HK-2 (cell line): ENCODE measurements around the gene DAB2IP.
"Not testable (repeated sequence)": the region's sequence is repeated elsewhere in the genome, so short reads cannot be mapped to it uniquely, and the experiment has no call there.

ENCODE experiments used
- DNase-seq: peaks from one replicate; pipeline ENCODE4 v3.0.0-alpha.2; 2018; ENCODE audit not compliant: unreplicated experiment

DAB2IP gene

DNA sequence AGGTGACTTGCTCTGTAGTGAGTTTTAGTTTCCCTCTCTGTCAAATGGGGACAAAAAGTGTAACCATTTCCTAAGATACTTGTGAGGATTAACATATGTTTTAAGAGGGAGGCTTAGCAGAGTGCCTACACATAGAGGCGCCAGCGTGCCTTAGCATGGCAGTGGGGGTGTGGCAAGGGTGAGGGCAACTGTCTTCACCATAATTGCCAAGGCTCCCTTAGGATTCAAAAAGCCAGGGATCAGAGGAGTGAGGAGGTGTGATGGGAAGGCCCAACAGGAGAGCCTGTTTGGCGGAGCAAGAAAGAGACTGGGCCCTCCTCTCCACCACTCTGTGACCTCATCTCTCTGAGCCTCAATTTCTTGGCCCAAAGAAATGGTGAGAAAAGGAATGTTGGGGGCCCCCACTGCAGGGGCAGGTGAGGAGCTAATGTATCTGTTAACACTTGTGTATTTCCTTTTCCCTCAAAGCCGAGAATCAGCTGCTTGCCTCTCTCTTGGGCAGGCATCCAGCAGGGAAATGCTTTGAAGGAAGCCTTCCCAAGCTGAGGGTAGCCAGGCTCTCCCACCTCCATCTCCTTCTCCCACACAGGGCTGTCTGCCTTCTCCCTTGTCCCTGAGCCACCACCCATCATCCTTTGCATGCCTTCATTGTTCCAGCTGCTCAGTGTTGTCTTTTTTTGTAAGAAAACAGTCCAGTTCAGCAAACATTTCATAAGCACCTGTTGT lies 76.0 kb downstream of the DAB2IP start:
- DNase-seq, result no peak

DNA sequence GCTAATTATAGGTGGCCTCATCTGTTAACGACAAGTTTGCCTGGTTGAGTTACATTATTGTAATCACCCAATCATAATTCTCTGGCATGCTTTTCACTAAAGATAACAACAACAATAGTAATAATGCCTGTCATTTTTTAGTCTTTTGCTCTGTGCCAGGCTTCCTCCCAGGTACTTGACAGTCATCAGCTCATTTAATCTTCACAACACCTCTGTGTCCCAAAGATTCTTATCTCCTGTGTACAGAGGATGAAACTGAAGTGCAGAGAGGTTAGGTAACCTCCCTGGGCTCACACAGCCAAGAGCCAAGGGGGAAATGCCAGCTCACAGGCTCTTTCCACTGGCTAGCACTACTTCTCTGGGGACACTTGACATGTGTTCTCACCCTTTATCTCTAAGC lies 77.5 kb downstream of the DAB2IP start:
- DNase-seq, result no peak

DNA sequence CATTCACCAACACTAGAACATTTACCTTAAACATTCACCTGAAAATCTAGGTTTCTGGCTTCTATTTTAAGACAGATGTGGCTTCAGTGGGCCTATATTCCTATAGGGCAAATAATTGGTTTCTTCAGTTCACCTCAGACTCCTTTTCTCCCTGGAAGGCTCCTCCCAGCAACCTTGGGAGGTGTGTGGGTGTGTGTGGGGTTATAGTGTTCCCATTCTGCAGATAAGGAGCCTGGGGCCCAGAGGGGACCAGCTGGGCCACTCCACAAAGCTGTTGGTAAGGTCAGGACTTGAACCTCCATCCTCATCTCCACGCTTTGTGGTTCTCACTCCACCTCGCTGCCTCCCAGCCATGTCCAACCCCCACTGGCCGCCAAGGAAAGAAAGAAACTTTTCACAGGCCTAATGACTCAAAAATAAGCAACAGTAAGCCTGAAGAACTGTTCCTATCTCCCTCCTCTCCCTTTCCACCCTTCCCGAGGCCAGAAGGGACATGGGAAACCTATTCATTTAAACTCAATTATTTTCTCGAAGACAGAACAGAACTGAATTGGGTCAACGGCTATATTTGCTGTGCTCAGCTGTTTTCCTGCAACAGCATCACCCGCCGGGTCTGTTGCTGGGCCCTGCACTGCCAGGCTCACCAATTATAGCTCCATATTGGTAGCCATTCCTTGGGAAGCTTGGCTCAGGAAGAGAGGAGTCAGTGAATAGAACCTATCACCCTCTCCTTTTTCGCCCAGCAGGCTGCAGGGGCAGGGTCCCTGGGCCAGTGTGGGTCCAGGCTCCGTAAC lies 78.5 kb downstream of the DAB2IP start:
- DNase-seq, result no peak

DNA sequence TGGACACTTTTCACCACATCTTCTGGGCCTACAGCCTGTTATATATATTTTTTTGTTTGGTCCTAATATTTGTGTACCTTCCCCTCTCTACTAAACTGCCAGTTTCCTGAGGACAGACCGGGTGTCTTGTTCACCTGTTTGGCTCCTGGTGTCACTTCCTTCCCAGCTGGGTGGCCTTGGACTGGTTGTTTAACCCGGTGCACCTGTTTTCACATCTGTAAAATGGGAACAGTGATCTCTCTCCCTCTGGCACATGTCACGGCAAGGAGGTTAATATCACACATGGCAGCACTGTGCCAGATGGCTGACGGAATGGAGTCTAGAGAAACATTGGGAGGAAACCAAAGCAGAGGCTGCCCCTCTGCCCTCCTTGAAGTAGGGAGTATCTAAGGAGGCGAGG lies 79.7 kb downstream of the DAB2IP start:
- no peak for DNase-seq

DNA sequence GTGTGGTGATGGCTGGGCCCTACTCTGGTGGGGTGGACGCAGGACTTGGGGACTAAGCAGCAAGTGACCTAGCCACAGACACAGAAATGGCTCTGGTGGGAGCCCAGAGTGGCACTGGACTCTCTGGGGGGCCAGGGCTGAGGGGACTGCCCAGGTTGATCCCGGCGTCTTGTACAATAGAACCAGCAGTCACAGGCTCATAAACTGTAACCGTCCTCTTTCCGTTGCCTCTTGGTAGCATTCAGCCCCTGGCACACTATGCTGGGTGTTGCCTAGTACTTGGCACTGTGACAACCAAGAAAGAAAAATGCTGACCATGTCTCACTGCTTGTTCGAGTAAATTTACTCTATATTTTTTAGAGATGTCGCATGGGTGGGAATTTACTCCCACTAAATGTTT lies 80.5 kb downstream of the DAB2IP start:
- no peak for DNase-seq

DNA sequence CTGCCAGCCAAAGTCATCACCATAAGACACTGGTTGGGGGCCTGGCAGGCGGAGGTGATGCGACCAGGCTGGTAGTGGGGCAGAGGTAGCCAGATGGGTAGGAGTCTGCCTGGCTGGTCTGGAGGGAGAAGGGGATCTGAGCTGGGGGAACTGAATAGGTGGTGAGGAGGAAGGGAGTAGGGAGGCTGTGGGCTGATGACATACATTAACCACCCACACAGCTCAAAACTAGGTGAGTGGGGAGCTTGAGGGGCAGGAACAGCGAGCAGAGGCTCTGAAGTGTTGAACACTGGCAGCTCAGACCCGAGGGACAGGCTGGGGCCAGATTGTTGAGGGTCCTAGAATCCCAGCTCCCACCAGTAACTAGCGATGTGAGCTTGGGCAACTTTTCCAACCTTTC lies 81.0 kb downstream of the DAB2IP start:
- no peak for DNase-seq

DNA sequence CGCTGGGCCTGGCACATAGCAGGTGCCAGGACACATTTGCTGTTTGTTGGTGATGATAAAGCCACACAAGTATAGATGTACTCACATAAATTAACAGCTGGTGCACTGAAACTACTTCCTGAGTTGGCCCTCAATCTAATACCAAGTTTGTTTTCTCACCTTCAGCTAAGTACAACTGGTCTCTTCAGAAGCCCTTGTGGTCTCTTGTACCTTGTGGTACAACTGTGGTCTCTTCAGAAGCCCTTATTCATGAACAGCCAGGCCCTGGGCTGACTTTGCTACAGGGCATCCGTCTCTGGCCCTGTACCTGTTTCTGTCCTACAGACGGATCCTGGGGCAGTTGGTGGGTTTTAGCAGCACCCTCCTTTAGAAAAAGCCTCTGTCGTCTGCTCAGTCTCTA lies 81.5 kb downstream of the DAB2IP start:
- DNase-seq, result no peak

DNA sequence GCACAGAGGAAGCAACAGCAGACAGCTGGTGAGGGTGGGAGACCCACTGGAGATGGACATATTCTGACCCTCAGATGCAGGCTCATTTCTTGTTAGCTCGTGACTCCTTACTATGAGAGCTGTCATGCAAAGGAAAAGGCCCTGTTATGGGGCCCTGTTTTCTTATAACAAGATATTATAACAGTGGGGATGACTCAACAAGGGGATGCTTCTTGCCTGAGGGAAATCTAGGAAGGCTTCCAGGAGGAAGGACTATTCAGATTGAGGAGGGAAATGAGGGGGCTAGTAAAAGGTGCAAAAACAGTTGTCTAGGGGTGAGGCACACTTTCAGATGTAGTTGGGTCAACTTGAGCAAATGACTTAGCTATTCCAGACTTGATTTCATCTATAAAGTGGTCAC lies 83.0 kb downstream of the DAB2IP start:
- DNase-seq, result no peak

DNA sequence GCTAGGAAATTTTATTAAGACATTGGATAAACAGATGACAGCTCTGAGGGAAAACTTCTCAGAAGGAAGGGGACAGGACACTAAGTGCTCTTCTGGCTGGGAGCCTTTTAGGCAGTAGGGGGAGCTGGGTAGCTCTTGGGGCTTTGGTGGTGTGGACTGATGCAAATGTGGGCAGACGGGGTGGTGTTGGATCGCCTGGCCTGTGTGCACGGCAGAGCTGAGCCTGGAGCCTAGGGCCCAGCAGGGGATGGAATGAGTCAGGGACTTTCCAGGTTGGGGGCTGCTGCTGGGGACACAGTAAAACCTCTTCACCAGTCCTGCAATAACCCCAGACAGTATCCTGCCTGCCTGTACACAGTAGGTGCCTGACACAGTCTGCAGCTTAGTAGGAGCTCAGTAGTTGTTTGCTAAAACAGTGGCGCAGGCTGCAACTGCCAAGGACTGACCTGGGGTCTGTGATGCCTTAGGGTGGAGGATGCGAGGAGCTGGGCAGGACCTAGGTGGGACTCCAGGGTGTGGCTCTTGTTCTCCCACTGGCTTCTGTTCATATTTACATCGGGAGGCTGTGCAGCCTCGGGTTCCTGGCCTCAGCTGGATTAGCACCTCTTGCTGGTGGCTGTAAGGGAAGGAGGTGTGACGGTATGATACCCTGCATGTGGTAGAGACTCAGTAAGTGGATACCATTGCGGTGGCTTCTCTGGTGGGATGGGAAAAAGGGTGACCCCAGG lies 83.8 kb downstream of the DAB2IP start:
- DNase-seq, result peak; percentile 34

DNA sequence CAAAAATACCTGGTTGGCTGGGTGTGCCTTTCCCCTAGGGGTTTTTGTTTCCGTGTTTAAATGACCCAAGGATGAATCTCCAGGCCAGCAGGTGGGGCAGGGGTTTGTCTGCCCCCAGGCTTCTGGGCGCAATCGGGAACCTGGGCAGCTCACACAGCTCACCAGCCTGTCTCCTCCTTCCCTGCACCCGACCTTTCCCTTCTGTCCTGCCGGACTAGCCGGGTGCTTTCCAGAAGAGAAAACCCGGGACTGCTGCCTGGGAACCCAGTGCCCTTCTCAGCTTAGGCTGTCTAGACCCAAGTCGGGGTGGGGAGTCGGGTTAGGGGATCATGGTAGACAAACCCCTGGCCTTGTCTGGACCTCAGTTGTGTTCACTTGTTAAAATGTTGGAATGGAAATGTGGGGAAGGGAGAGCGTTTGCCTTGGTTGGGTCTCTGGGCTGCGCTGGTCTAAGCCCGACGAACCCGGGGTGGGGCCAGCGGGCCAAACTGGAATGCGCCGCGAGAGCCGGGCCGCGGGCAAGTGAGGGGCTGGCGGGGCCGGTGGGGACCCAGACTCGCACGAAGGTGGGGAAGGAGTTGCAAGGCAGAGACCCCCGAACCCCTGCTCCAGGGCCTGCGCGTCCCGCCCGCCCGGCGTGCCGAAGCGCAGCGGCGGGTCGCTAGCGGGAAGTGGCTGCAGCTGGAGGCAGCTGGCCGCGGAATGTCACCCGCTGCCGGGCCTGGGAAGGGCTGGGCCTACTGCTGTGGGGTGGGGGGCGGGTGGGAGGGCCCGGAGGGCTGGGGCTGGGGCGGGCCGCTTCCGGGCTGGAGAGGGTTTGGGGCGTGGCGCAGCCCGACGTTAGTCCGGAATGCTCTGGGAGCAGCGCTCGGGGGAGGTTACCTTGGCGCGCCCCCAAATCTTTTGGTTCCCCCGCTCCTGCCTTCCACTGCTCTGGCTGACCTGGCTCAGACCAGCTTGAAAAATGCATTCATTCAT lies 84.6 kb downstream of the DAB2IP start:
- no peak for DNase-seq

DNA sequence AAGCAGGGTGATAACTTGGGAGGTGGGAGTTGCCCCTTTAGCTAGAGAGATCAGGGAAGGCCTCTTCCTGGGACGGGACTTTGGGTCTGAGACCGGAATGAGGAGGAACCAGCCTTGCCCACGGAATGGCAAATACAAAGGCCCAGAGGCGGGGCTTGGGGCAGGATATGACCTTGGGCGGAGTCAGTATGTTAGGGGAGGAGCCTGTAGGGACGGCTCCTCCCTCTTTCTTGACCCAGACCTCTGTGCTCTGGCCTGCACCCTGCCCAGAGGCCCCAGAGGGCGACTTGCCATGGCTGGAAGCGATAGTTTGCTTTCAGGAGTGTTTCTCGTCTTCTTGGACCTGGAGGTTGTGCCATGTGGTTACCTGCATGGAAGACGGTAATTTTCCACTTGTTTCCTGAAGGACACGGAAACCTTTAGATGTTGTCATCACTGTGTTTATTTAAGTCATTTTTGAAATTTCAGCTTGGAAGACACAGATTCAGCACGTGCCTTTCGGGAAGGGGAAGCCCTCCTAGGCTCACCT lies 85.6 kb downstream of the DAB2IP start:
- no peak for DNase-seq

DNA sequence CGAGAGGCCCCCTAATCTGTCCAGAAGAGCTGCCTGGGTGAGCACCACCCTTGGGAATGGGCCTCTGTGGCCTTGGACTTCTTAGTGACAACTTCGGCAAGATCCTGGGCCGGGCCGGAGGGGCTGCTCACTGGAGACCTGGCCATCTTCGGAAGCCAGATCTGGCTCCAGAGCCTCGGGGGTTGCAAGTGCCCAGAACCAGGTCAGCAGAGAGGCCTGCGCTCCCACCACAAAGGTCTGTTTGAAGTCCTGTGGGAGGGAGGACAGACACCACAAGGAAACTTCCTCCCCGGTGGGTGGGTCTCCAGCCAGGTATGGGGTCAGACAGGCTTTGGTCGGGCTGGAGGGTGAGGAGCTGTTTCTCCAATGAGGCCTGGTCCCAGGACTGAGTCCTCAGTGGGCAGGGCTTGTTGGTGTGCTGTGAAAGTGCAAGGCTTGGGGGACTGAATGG lies 86.1 kb downstream of the DAB2IP start:
- DNase-seq, result no peak

DNA sequence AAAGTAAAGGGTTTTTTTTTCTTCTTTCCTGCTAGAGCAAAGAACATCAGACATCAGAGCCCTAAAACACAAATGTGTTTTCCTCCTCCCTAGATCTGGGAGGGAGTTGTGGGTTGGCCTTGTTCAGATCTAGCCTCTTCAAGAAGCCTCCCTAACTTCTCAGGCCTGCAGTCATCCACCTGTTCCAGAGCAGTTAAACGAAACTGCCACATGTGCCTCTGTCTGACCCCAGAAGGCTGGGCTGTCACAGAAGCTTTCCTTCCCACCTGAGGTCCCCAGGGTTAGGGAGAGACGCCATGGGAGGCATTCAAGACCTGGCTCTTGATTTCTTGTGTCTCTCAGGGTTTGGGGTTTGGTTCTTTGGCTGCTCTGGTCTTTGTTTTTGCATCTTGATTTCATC lies 87.0 kb downstream of the DAB2IP start:
- DNase-seq, result no peak

DNA sequence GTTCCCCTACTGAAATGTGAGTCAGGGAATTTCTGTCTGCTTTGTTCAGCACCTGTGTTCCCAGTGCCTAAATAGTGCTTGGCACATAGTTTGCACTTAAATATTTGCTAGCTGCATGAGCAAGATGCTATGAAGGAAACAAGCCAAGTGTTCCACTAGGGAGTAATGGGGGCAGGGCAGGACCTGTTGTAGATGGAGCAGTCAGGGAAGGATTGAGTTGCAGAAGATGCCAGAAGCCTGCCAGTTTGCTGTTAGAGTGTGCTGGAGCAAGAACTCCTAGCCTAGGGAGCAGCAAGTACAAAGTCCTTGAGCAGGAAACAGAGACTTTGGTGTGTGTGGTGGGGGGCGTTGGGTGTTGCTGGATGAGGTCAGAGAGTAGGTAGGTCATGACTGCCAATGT lies 87.5 kb downstream of the DAB2IP start:
- DNase-seq, result no peak

DNA sequence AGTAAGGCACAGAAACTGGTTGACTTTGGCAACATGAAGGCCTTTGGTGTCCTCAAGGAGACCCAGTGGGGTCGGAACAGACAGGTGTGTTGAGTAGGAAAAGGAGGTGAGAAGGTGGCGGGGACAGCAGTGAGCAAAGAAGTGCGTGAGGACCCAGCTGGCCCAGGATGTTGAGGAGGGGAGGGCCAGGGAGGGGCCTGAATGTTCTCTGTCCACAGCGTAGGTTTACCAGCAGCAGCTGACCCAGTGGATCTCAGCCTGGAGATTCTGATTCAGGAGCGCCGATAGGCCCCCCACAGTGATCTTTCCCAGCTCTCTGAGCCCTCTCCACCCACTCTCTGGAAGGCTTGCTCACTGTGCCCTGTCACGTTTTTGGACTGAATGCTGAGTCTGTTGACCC lies 88.5 kb downstream of the DAB2IP start:
- DNase-seq, result no peak

DNA sequence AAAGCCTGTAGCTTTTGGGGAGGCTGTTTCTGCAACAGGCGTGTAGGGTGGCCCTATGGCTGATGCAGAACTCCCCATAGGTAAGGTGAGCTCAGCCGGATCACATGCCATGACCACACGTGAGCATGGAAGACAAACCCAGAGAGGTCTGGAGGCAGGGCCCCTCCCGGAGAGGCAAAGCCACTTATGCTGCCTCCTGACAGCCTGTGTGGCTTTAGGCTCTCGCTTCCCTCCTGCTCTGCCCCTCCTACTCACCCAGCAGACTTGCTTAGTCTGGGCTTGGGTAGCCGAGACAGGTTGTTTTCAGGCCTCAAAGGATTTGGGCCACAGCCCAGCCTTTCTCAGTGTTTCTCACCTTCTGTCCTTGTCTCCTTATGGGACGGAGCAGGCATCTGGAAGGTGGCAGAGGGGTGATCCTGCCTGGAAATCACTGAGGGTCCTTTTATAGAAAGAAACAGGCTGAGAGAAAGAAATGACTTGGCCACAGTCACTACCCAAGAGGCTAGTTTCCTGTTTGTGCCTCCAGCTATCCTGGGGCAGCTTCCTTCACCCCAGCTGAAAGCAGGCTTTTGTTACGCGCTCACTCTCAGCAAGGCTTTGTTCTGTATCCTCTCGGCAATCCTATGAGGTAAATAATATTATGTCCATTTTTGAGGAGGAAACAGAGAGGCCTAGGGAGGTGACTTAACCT lies 89.9 kb downstream of the DAB2IP start:
- no peak for DNase-seq

DNA sequence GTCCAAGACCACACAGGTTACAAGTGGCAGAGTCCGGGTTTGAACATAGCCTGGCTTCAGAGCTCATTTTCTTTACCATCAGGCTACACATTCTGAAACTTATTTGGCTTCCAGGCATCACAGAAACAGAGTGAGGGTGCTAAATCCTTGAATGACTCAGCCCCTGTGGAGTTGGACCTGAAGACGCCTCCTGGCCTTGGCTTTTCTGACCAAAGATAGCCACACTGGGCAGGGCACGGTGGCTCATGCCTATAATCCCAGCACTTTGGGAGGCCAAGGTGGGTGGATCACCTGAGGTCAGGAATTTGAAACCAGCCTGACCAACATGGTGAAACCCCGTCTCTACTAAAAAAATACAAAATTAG lies 90.5 kb downstream of the DAB2IP start:
- not testable (repeated sequence) for DNase-seq

DNA sequence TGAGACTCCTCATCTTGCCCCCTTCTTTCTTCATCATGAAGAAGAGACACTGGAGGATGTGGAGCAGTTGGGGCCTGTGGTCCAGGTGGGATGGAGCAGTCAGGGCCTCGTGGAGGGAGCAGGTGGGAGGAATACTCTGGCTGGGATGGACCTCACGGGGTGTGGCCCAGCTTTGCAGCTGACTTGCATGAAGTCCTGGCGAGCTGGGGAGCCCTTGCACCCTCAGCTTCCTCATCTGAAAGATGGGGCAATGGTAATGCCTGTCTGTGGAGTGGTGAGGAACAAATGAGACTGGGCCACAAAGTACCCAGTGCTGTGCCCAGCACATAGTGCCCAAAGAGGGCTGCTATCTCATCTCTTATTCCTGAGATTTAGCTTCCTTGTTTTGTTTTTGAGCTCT lies 91.5 kb downstream of the DAB2IP start:
- DNase-seq, result no peak

DNA sequence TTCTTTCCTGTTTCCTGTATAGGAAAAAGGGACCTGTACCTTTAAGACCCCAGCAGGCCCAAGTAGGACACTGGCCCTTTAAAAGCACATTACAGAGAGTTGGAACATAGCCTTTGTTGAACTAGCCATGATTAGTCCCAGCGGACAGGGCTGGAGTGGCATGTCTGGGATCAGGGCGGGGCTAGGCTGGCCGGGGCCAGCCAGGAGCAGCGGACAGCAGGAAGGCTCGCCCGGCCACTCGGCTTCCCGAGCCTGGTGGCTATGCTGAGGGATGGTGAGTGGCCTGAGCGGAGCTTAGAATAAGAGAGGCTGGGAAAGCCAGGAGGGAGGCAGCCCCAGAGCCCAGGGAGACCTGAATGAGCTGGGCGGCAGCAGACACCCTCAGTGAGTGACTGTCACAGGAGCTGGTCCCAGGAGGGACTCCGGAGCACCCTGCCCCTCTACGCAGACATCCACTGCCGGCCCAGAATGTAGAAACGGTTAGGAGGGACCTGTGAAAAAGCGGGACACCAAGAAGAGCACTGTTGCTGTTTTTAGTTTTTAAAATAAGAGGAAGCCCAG lies 92.1 kb downstream of the DAB2IP start:
- DNase-seq, result peak; percentile 83

DNA sequence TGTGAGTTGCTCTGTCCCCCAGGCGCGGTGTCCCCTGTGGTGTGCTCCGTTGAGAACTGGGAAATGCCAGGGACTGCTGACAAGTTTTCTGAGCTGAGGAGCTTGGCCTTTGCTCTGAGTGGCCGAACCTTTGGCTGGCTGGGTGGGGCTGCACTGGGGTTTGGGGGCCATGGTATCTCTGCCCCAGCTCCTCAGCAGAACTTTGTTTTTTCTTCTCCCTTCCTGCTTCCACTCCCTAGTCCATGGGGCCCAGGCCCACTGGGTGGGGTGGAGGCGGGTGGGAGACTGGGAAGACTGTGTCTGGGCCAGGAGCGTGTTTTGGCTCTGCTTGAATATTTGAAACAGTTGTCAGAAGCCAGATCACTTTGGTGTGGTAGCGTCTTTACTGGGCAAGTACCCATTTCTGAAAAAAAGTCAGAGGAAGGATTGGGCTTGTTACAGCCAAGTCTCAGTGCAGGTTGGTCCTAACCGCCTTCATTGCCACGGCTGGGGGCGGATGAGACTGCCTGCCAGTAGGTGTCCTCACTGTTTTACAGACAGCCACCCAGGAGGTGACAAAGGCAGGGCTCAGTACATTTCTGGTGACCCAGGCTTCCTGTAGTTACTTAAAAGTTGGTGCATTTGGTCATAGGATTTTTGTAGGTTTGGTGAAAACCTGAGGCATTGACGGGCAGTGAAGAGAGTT lies 92.7 kb downstream of the DAB2IP start:
- DNase-seq, result peak; percentile 67
